ENCODE results near the gene DNM1L.
"Not testable (repeated sequence)": the region's sequence is repeated elsewhere in the genome, so short reads cannot be mapped to it uniquely, and the experiment has no call there.

Gene DNM1L

DNA sequence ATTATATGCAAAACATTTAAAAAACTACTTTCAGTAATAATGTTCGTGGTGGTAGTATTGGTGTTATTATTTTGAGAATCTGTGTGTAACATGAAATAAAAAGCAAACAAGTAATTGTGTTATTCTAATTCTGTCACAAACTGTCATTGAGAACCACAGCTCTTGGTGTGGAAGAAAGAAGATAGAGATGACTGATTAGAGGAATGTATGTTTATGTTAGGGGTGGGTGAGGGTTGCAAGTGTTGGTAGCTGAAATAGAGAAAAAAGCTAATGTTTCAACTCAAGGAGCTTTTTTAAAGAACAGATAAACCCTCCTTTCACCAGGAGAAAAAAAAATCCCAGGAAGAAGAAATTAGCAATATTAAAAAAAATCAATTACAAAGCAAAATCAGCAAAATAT, 18.3 kb downstream of the DNM1L start:
- no peak for DNase-seq (ENCODE audit: low read depth, low spot score)

- DNase-seq (ENCODE audit: low read depth, low spot score) = no peak
Observed at GRCh38 chr12:32698285-32698684, 19.2 kb downstream of the DNM1L start.

DNA sequence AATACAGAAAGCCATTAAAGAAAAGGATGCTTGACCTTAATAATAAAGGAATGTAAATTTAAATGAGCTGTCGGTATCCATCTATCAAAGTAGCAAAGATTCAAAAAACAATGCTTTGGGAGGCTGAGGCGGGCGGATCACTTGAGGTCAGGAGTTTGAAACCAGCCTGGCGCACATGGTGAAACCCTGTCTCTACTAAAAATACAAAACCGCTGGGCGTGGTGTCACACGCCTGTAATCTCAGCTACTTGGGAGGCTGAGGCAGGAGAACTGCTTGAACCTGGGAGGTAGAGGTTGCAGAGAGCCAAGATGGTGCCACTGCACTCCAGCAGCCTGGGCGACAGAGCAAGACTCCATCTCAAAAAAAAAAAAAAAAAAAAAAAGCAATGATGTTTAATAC, 20.3 kb downstream of the DNM1L start:
- DNase-seq (ENCODE audit: low read depth, low spot score) = not testable (repeated sequence)

- no peak for DNase-seq (ENCODE audit: low read depth, low spot score)
Observed at GRCh38 chr12:32702473-32702872, 23.4 kb downstream of the DNM1L start.

DNA sequence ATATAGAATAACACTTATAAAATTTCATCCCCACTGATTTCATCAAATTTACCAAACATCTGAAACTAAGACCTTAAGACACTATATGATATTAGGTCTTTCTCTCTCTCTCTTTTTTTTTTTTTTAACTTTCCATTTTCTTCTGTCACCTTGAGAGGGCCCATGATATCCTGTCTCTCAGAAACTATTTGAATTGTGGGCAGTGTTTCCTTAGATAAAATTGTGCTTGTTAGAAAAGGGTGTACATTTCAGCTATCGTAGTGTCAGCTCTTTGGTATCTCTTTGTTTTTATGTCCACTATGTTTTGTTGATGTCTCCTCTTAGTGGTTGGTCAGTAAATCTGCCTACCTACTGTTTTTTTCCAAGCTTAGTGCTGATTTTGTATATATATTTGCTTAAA, 23.8 kb downstream of the DNM1L start:
- DNase-seq (ENCODE audit: low read depth, low spot score) = no peak

DNA sequence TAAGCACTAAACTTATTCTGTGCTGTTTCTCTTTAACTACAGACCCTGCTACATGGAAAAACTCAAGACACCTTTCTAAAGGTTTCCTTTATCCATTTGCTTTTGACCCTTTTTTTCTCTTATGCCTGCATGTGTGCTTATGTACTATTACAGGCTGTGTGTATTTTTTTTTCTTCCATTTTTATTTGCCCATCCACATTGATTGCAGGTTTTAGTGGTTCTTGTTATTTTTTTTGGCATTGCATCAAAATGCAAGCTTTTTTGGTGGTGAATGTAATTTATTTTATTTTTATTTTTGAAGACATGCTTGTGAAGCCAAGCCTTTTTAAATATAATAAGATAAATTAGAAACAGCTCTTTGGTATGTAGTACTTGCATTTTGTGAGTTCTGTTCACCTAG, 26.7 kb downstream of the DNM1L start:
- no peak for DNase-seq (ENCODE audit: low read depth, low spot score)

GRCh38 chr12:32706335-32707024, 27.4 kb downstream of the DNM1L start:
- DNase-seq (ENCODE audit: low read depth, low spot score) = no peak

DNA sequence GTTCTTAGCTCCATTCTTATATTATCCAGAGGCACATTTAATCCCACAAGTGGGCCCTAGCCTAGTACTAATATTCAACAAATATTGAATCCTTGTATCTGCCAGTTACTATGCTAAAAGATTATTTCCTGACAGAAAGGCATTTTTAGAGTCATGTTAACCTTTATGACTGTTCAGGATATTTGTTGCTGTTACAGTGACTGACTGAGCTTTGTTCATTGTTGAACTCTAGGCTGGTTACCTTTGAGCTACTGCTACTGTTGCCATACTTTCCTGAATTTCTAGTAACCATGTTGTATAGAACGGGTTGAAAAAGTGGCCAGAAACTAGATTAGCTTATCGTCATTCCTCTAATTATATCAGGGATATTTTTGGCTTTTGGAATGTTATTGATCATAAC, 29.8 kb downstream of the DNM1L start:
- no peak for DNase-seq (ENCODE audit: low read depth, low spot score)

DNA sequence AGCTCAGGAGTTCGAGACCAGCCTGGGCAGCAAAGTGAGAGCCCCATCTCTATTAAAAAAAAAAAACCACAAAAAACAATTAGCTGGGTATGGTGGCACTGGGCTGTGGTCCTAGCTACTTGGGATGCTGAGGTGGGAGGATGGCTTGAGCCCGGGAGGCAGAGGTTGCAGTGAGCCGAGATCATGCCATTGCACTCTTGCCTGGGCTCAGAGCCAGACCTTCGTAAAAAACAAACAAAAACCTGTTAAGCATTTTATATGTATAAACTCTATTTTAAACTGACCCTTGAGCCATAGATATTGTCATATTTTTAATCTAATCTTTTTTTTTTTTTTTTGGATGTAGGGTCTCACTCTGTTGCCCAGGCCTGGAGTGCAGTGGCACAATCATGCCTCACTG, 35.7 kb downstream of the DNM1L start:
- DNase-seq (ENCODE audit: low read depth, low spot score) = no peak

GRCh38 chr12:32718926-32719325, 39.8 kb downstream of the DNM1L start:
- no peak for DNase-seq (ENCODE audit: low read depth, low spot score)

- DNase-seq (ENCODE audit: low read depth, low spot score) = not testable (repeated sequence)
Observed at GRCh38 chr12:32725308-32725707, 46.2 kb downstream of the DNM1L start.

DNA sequence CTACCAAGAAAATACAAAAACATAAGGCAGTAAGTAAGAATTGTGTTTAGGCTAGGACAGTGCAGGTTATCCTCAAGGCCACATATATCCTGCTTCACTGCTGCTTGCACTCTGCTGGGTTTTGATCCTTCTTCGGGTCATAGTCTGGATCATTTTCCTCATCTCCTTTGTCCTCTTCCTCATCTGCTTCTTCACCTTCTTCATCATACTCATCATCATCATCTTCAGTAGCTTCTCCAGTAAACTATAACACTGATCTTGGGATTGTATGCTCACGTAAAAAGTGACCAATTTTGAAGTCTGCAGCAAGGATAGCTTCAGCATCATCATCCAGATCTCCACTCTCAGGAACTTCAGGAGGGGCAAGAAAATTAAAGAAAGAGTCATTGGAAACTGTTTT, 47.2 kb downstream of the DNM1L start:
- DNase-seq (ENCODE audit: low read depth, low spot score) = no peak

DNA sequence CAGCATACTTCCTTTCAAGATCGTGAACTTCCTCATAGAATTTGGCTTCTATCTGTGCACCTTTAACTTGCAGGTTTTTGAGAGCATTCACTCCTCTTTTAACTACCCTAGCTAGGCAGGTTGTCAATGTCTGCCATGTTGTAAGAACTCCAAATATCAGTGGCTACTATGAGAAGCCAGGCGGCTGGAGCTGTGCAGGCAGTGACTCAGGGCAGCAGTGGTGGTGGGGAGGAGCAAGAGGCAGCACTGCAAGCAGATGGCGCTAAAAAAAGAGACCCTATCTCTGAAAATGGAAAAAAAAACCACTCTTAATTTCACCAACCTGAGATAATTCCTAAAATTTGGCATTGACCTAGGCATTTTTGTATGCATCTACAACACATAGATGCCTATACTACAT, 48.1 kb downstream of the DNM1L start:
- no peak for DNase-seq (ENCODE audit: low read depth, low spot score)

GRCh38 chr12:32734952-32735351, 55.9 kb downstream of the DNM1L start:
- no peak for DNase-seq (ENCODE audit: low read depth, low spot score)

- no peak for DNase-seq (ENCODE audit: low read depth, low spot score)
Observed at GRCh38 chr12:32736445-32736844, 57.3 kb downstream of the DNM1L start.

DNA sequence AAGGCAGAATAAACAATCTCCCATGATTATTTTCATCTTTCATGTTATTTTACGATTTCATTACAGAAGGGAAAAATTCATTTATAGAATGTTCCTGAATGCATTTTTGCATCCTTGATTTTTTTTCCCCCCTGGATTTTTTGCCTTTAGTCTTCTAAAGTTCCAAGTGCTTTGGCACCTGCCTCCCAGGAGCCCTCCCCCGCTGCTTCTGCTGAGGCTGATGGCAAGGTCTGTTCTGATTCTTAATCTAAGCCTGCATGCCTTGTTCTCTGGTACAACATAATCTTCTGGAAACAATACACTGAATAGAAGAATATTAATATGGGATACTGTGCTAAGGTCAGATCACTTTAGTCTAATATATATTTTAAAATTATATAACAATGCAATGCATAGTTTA, 58.6 kb downstream of the DNM1L start:
- no peak for DNase-seq (ENCODE audit: low read depth, low spot score)

GRCh38 chr12:32739279-32739678, 60.2 kb downstream of the DNM1L start:
- no peak for DNase-seq (ENCODE audit: low read depth, low spot score)

- no peak for DNase-seq (ENCODE audit: low read depth, low spot score)
Observed at GRCh38 chr12:32742133-32742532, 63.0 kb downstream of the DNM1L start.

DNA sequence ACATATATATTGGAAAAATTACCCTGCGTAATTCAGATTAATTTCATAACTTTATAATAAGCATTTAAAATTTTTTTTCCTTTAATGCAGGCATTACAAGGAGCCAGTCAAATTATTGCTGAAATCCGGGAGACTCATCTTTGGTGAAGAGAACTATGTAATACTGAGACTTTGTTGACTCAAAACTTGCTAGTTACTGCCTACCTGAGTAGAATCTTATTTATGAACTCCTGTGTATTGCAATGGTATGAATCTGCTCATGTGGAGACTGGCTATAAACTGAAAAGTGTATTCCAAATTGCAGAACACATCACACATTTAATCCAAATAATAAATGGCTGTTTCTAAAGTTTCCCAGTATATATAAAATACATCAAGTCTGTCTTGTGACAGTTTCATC, 64.2 kb downstream of the DNM1L start:
- no peak for DNase-seq (ENCODE audit: low read depth, low spot score)

DNA sequence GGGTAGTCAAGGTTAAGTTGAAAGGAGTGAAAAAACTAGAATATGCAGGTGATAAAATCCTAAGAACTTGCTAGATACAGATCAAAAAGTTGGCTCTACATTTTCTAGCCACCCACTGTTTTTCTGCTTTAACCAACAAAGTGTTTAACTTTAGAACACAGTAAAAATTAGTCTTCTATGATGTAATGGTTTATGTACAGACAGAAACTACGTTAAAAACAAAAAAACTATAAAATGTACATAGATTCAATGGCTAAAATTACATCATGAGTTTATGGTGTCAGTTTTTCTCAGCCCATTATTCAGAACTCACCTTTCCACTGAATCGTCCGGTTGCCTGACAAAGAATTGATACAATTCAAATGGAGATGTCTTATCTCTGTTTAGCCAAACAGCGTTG, 74.5 kb downstream of the DNM1L start:
- no peak for DNase-seq (ENCODE audit: low read depth, low spot score)

DNA sequence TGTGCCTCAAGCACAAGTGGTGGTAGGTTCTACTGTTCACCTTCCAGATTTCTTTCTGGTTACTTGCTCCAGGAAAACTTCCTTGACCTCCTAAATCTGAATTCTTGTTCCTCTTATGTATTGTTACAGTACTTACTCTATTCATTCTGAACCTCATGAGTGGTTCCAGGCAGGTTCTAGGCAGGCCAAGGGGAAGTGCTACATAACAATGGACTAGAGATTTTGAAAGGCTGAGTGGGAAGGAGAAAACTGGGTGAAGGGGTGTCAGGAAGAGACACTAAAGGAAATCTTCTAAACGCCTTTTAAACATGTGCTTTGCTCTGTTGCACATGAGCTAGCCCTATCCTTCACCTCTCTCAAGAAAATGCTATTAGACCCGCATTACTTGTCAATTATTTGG, 75.0 kb downstream of the DNM1L start:
- DNase-seq (ENCODE audit: low read depth, low spot score) = peak; percentile 23

DNA sequence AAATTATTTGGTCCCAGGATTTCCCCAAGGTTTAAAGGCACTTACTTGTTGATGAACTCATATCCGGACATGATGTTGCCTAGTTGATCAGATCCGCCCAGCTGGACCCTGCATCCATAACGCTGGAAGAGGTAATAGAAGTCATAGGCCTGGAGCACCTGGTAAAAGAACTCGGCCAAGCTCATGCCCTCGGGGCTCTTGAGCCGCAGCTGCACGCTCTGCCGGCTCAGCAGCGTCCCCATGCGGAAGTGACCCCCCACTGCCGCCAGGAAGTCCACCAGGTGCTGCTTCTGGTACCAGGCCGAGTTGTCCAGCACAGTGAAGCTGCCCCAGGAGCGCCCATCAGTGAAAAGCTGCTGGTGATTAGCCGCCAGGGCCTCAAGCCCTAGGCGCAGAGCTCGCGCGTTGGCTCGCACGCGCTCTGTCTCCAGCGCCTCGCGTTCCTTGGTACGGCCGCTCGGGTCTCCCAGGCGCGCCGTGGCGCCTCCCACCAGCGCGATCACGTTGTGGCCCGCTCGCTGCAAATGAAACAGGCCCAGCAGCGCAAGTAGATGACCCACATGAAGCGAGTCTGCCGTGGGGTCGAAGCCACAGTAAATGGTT, 76.1 kb downstream of the DNM1L start:
- peak; percentile 96 for DNase-seq (ENCODE audit: low read depth, low spot score)

DNA sequence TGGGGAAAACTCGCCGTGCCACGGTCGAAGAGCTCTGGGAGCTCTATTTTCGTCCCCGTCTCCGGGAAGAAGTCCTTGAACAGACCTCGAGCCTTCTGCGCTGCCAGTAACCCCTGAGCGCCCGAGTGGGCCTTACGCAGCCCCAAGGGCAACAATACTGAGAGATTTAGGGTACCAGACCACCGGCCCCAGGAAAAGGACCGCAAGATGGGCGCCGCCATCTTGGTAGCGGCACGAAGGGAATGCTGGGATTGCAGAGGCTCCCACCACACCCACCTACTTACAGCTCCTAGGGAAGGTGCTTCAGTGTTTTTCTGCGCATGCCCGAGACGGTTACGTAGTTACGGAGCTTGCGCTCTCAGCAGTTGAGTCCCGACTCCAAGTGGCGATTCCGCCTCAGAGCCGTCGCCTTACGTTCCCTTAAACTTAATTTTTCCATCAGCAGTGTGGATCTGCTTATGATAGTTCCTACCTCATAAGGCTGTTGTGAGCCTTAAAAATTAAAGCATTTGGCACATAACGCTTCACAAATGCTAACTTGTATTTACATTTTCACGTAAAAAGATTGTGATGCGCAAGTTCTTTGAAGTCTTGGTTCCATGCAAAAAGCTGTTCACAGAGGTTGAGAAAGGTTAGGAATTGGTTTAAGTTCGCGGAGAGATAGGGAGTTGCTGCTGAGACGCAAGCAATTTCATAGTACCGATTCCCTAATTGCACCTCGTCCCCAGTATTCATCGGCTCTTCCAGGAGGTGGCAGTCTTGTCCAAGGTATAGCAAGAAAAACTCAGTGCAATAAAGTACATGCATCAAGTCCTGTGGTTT, 76.8 kb downstream of the DNM1L start, which contains the start of gene YARS2:
Gene YARS2 (minus strand): TSS at position 244 of the 822 bp plus-strand sequence. CDS start 23 bp downstream, at position 221.
- DNase-seq (ENCODE audit: low read depth, low spot score) = peak; percentile 96

Data from ELF-1 (cell line).